Esophagus squamous epithelium (tissue), 5 donors: ENCODE data around the gene ACR. TPM values are rescaled to one million over a fixed set of nuclear protein-coding genes. Genes with fewer than 3 reads are reported as not detected.

Experiments
- DNase-seq: peaks from one replicate; lab custom pipeline; 2025; lab: John Stamatoyannopoulos, UW
- H3K27ac ChIP-seq, 4 donors: fragments of 200-600 bp; sonication (generic); one replicate each; pipeline ENCODE4 v1.5.1; 2016 to 2019; ENCODE audit warnings: mild to moderate bottlenecking in 1 of 4
- H3K27me3 ChIP-seq, 4 donors: fragments of 200-600 bp; sonication (generic); 1 replicate in 3 of 4; 2 replicates in 1 of 4; pipeline versions ENCODE4 v1.5.1 to v1.6.0; 2017 to 2021; ENCODE audit warnings: antibody characterized with exemption in 1 of 4
- H3K36me3 ChIP-seq, 3 donors: fragments of 200-600 bp; sonication (generic); one replicate each; pipeline ENCODE4 v1.5.1; 2016 to 2019
- H3K4me1 ChIP-seq, 3 donors: fragments of 200-600 bp; sonication (generic); one replicate each; pipeline ENCODE4 v1.5.1; 2017 to 2019
- H3K4me3 ChIP-seq, 4 donors: fragments of 200-600 bp; sonication (generic); 1 replicate in 3 of 4; 2 replicates in 1 of 4; pipeline ENCODE4 v1.5.1; 2016 to 2019; ENCODE audit warnings: mild to moderate bottlenecking in 2 of 4, moderate library complexity in 1 of 4
- H3K9me3 ChIP-seq, 3 donors: fragments of 200-600 bp; sonication (generic); one replicate each; pipeline ENCODE4 v1.5.1; 2016 to 2019
- POLR2A ChIP-seq, 4 donors: fragments of 450-650 bp; IDR thresholded peaks; one replicate each; pipeline ENCODE4 v1.6.1; 2017; ENCODE audit warnings: antibody characterized with exemption in 4 of 4, mild to moderate bottlenecking in 4 of 4, moderate library complexity in 3 of 4
- WGBS, 2 donors: methylation state at CpG; one replicate each; pipeline ENCODE4 v1.1.5; 2018; 5-methylcytosine and 5-hydroxymethylcytosine counted together
- intact Hi-C: fragments of 100-400 bp; cut with DNase I; formaldehyde crosslinking; loops from one replicate; pipeline ENCODE4 v1.15.0; 2022
- total RNA-seq, 4 donors: library from RNA; depleted of rRNA; stranded (reverse); fragments of >200 nt; gene quantifications; one replicate each; pipeline ENCODE4 v1.1.0, GENCODE V29; 2016
- TF ChIP-seq, protein P1 (sequence below), 6 experiments: fragments of 450-650 bp in 4 of 6; fragments of 200-600 bp in 2 of 6; sonication (generic) in 2 of 6; IDR thresholded peaks; one replicate each; pipeline ENCODE4 v1.5.1; 2016 to 2019; ENCODE audit warnings: antibody characterized with exemption in 6 of 6, mild to moderate bottlenecking in 4 of 6, moderate library complexity in 4 of 6
- donor health status: DM: yes; HTN: yes; CAD: no.

The ACR gene
- total RNA-seq, 4 donors from 2014 or later = not detected

DNA sequence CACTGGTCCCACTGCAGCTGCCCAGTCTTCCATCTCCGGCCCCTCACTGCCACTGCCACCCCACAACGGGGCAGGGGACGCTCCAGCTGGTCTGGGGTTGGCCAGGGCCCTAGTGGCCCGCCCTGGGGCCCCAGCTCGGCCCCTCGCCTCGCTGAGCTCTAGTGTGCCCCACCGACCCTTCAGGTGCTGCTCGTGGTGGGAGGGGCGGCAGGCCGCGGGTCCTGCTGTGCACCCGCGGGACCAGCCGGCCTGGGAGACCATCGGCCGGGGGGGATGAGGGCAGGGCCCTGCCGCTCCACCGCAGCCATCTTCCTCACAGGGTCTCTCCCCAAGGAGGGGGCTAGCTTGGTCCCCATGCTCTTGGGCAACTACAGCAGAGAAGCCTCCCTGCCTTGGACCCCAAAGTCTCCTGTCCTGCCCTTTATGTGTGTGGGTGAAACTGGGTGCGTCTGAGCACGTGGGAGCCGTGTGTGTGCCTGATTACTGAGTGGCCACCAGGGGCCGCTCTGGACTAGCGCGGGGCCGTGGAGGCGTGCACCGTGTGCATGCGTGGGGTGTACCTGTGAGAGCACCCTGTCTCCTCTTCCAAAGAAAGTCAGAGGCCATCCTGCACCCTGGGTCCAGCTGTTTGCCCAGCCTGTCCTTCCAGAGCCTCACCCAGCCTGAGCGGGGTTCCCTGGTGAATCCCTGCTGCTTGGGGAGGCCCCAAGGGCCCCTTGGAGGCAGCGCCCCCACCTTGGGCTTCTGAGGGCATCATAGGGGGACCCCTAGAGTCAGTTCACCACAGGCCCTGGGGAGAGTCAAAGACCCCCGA, 6.0 kb upstream of the ACR start:
- H3K27ac ChIP-seq = no peak overlapping the region
- peak overlapping the region in 1 of 4 donors; percentile 35 for H3K4me3 ChIP-seq
- peaks cover 5 to 37% (median 8%) of the 10 kb centered on the region in 3 donors for H3K4me1 ChIP-seq
- intact Hi-C loops = no loop called here
- no peak for DNase-seq
- H3K36me3 ChIP-seq = peaks cover 0 to 17% (median 0%) of the 10 kb centered on the region in 3 donors
- TF ChIP-seq, protein P1, sequence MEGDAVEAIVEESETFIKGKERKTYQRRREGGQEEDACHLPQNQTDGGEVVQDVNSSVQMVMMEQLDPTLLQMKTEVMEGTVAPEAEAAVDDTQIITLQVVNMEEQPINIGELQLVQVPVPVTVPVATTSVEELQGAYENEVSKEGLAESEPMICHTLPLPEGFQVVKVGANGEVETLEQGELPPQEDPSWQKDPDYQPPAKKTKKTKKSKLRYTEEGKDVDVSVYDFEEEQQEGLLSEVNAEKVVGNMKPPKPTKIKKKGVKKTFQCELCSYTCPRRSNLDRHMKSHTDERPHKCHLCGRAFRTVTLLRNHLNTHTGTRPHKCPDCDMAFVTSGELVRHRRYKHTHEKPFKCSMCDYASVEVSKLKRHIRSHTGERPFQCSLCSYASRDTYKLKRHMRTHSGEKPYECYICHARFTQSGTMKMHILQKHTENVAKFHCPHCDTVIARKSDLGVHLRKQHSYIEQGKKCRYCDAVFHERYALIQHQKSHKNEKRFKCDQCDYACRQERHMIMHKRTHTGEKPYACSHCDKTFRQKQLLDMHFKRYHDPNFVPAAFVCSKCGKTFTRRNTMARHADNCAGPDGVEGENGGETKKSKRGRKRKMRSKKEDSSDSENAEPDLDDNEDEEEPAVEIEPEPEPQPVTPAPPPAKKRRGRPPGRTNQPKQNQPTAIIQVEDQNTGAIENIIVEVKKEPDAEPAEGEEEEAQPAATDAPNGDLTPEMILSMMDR (IDR thresholded peaks at IDR 0.05) = peak; percentile 35 to 94 (median 82)
- no peak for TF ChIP-seq POLR2A (IDR thresholded peaks at IDR 0.05)
- H3K27me3 ChIP-seq = peaks cover 0 to 29% (median 0%) of the 10 kb centered on the region in 4 donors
- WGBS, 2 donors = 61 to 64% methylated on average over 3 to 9 of the region's 32 CpGs
- H3K9me3 ChIP-seq = no peaks in the 10 kb centered on the region

DNA sequence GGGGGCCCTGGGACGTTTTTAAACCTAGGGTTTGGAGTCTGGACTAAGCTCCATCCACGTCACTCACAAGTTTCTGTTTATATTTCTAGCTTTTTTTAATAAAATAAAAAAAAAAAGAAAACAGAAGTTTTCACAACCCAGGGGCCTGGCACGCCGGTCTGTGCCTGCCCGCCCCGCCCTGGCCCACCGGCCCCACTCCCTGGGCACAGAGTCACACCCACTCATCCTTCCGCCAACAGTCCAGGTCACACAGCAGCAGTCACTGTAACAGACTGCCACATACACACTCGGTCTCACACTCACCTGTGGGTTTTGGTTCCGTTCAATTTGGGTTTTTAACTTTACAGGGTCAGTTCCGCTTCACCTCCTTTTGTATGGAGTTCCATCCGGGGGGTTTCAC, 5.3 kb upstream of the ACR start:
- Histone ChIP-seq H3K36me3 (peaks cover 0 to 11% (median 0%) of the 10 kb centered on the region in 3 donors), H3K9me3 (no peaks in the 10 kb centered on the region), H3K27ac (no peak overlapping the region), H3K27me3 (peaks cover 0 to 30% (median 0%) of the 10 kb centered on the region in 4 donors), H3K4me1 (peaks cover 5 to 37% (median 8%) of the 10 kb centered on the region in 3 donors), H3K4me3 (no peak overlapping the region)
- DNase-seq = no peak
- TF ChIP-seq, protein P1 (IDR thresholded peaks at IDR 0.05) = no peak
- no peak for TF ChIP-seq POLR2A (IDR thresholded peaks at IDR 0.05)
- 64 to 70% methylated on average over 11 to 12 of the region's 12 CpGs for WGBS, 2 donors
- intact Hi-C loops = no loop called here

DNA sequence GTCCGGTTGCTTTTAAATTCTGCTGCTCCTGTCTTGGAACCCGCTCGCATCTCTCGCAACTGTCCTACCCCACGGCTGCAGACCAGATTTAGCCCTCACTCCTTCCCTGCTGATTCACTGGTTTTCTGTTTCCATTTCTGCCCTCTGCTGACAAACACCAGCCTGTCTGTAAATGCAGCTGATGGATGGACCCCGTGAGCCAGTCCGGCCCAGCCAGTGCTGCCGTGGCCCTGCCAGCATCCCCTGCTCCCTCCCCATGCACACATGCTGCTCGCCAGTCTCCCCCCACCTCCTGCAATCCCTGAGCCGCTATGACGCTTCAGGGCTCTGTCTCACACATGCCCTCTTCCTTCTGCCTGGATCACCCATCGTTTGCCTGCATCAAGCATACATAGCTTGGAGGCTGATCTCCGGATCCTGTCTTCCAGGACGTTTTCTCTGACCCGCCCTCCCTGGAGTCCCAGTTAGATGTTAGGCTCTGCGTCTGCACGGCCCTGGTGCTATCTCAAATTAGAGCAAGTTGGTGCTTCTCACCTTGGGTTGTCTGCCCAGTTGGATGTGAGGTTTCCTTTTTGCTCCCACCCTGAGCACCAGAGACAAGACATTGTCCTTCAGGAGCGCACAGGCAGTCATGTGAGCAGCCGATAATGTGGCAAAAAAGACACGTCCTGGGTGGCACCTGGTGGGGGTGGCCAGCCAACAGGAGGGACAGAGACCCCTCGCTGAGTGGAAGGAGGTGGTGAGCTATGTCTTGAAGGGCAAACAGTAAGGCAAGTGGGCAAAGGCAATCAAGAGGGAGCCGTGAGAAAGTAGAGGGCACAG, 4.3 kb upstream of the ACR start:
- 43 to 55% methylated on average over 20 of the region's 22 CpGs for WGBS, 2 donors
- H3K27me3 ChIP-seq = peaks cover 0 to 37% (median 0%) of the 10 kb centered on the region in 4 donors
- H3K4me1 ChIP-seq = peaks cover 5 to 29% (median 8%) of the 10 kb centered on the region in 3 donors
- peaks cover 0 to under 1% (median 0%) of the 10 kb centered on the region in 3 donors for H3K36me3 ChIP-seq
- no peak for TF ChIP-seq POLR2A (IDR thresholded peaks at IDR 0.05)
- TF ChIP-seq, protein P1 (IDR thresholded peaks at IDR 0.05) = no peak
- intact Hi-C loops = no loop called here
- DNase-seq = no peak
- no peak overlapping the region for H3K27ac ChIP-seq
- no peak overlapping the region for H3K4me3 ChIP-seq
- H3K9me3 ChIP-seq = no peaks in the 10 kb centered on the region

DNA sequence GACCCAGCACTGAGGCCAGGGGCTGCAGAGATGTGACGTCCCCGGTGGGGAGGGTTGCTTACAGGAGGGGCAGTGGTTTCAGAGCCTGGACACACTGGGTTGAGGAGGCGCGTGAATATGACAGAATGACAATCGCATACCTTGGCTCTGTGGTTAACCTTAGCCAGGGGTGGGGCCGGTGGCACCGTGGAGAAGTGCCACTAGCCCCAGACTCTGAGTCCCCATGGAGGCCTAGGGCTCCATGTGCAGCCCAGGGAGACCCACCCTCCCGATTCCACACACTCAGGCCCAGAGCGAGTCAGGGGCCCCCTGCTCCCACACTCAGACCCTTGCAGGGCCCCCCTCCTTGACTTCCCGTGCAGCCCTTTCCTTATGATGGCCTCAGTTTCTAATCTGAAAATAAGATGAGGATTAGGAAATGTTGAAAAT, 3.6 kb upstream of the ACR start:
- peaks cover 0 to 37% (median 0%) of the 10 kb centered on the region in 4 donors for H3K27me3 ChIP-seq
- intact Hi-C loops = no loop called here
- H3K4me3 ChIP-seq = no peak overlapping the region
- no peaks in the 10 kb centered on the region for H3K36me3 ChIP-seq
- DNase-seq = no peak
- 70 to 80% methylated on average over 4 to 6 of the region's 10 CpGs for WGBS, 2 donors
- H3K27ac ChIP-seq = no peak overlapping the region
- H3K9me3 ChIP-seq = no peaks in the 10 kb centered on the region
- H3K4me1 ChIP-seq = peaks cover 5 to 29% (median 8%) of the 10 kb centered on the region in 3 donors
- TF ChIP-seq POLR2A (IDR thresholded peaks at IDR 0.05) = no peak
- TF ChIP-seq, protein P1 (IDR thresholded peaks at IDR 0.05) = no peak
